Measurements from ENCODE around the gene PAPPA2.
"Not testable (repeated sequence)": the region's sequence is repeated elsewhere in the genome, so short reads cannot be mapped to it uniquely, and the experiment has no call there.

Gene PAPPA2, protein sequence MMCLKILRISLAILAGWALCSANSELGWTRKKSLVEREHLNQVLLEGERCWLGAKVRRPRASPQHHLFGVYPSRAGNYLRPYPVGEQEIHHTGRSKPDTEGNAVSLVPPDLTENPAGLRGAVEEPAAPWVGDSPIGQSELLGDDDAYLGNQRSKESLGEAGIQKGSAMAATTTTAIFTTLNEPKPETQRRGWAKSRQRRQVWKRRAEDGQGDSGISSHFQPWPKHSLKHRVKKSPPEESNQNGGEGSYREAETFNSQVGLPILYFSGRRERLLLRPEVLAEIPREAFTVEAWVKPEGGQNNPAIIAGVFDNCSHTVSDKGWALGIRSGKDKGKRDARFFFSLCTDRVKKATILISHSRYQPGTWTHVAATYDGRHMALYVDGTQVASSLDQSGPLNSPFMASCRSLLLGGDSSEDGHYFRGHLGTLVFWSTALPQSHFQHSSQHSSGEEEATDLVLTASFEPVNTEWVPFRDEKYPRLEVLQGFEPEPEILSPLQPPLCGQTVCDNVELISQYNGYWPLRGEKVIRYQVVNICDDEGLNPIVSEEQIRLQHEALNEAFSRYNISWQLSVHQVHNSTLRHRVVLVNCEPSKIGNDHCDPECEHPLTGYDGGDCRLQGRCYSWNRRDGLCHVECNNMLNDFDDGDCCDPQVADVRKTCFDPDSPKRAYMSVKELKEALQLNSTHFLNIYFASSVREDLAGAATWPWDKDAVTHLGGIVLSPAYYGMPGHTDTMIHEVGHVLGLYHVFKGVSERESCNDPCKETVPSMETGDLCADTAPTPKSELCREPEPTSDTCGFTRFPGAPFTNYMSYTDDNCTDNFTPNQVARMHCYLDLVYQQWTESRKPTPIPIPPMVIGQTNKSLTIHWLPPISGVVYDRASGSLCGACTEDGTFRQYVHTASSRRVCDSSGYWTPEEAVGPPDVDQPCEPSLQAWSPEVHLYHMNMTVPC (N-terminal part only)

DNA sequence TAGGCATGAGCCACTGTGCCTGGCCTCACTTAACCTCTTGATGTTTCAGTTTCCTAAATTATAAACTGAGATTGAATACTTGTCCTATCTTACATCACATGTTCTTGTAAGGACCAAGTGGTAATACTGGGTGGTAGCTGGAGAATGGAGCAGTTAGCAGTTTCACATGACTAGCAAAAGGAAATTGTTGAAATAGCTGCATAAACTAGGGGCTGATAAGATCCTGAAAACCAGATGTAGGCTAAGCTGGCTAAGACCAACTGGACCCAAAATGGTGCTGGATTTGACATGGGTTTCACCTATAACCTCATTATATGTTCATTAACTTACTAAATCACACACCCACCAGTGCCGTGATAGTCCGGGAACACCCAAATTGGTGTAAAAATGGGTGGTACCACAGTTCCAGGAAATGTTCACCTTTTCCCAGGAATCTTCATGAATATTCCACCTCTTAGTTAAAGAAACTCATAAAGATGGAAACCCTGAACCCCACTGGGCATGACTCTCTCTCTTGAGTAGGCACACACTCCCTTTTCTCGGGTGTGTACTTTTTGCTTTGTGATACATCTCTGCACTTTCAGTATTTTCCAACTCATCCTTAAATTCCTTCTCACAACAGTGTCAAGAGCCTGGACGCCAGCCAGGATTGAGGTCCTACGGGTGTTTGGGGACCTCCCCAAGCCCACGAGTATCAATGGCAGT, at the start of gene PAPPA2:
Gene PAPPA2, plus strand, starts transcription at position 502 of the 705 bp plus-strand sequence. CDS start 93,148 bp downstream, outside the sequence.
- DNase-seq (ENCODE audit: low read depth) = no peak

DNA sequence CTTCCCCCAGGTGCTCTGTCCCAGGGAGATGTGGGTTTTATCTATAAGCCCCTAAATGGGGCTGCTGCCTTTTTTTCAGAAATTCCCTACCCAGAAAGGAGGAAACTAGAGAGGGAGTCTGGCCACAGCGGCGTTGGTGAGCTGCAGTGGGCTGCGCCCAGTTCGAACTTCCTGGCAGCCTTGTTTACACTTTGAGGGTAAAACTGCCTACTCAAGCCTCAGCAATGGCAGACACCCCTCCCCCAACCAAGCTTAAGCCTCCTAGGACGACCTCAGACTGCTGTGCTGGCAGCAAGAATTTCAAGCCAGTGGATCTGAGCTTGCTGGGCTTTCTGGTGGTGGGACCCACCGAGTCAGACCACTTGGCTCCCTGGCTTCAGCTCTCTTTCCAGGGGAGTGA, 46.2 kb upstream of the PAPPA2 start:
- no peak for DNase-seq (ENCODE audit: low read depth)

- not testable (repeated sequence) for DNase-seq (ENCODE audit: low read depth)
Measured at GRCh38 chr1:176419608-176420007, 43.4 kb upstream of the PAPPA2 start.

DNA sequence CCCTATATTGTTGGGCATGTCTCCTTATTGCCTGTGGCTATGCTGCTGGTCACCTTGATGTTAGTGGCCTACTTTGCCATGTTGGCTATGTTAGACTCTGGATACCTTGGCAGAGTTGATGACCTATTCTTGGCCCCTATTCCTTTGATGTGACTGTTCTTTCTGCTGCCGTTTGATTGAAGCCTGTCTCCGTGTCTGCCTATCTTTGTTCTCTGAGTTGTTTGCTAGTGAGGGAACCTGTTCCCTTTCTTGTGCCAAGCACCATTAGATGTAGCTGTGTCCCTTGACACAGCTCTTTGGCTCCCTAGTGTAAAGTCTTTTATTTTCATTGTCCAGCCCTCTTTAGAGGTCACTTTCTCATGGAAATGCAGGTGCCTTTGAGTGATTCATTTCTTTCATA, 28.7 kb upstream of the PAPPA2 start:
- DNase-seq (ENCODE audit: low read depth) = no peak

- no peak for DNase-seq (ENCODE audit: low read depth)
Measured at GRCh38 chr1:176436251-176436650, 26.7 kb upstream of the PAPPA2 start.

- DNase-seq (ENCODE audit: low read depth) = no peak
Measured at GRCh38 chr1:176440176-176440575, 22.8 kb upstream of the PAPPA2 start.

- no peak for DNase-seq (ENCODE audit: low read depth)
Measured at GRCh38 chr1:176444286-176444685, 18.7 kb upstream of the PAPPA2 start.

DNA sequence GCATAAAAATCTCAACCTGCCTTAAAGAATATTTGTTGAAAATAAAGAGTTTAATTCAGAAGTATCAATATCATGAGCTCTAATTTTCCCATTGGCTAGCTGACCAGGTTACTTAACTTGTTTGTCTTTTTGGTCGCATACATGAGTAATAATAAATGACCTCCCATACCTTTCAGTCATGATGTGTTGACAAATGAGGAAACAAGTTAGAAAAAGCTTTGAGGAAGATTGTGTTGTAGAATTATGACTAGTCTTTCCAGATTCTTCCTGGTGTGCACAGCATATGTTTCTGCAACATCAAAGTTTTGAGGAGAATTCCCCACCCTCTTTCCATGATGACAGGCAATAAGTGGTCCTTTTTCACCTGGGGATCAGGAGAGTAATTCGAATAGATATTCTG, 17.6 kb upstream of the PAPPA2 start:
- no peak for DNase-seq (ENCODE audit: low read depth)

DNA sequence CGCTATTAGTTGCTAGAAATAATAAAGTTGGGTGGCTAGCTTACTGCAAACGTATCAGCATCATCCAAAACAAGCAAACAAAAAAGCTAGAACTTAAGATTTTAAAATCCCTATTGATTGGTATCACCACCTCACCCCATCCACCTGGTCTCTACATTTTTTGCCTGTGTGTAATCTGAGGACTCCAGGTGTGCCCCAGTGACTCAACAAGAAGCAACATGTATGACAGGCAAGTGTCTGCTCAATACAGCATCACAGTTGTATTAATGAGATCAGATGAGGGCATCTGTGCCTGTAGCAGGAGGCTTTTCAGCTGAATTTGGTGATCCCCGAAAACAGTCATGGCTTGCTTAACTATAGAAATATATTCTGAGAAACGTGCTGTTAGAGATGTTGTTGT, 14.6 kb upstream of the PAPPA2 start:
- no peak for DNase-seq (ENCODE audit: low read depth)

GRCh38 chr1:176450526-176450925, 12.4 kb upstream of the PAPPA2 start:
- DNase-seq (ENCODE audit: low read depth) = no peak

GRCh38 chr1:176451741-176452140, 11.2 kb upstream of the PAPPA2 start:
- not testable (repeated sequence) for DNase-seq (ENCODE audit: low read depth)

- no peak for DNase-seq (ENCODE audit: low read depth)
Measured at GRCh38 chr1:176456795-176457194, 6.2 kb upstream of the PAPPA2 start.

GRCh38 chr1:176460544-176461336, 2.2 kb upstream of the PAPPA2 start:
- no peak for DNase-seq (ENCODE audit: low read depth)

DNA sequence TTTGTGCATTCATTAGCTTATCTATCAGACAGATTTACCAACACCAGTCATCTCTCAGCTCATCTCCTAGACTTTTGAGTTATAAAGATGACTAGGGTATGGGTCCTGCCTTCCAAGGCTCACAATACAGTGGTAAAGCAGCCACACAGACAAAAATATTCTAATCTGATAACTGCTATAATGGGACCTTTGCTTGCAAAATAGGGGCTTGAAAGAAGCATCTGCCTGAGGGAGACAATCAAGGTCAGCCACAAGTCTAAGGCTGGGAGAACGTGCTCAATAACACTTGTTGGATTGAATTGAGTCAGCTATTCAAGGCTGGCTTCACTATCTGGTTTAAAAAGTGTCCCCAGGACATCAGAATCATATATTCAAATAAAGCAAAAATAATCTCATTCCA, 1.4 kb upstream of the PAPPA2 start:
- DNase-seq (ENCODE audit: low read depth) = no peak

- DNase-seq (ENCODE audit: low read depth) = no peak
Measured at GRCh38 chr1:176466514-176466913, 3.5 kb downstream of the PAPPA2 start.

DNA sequence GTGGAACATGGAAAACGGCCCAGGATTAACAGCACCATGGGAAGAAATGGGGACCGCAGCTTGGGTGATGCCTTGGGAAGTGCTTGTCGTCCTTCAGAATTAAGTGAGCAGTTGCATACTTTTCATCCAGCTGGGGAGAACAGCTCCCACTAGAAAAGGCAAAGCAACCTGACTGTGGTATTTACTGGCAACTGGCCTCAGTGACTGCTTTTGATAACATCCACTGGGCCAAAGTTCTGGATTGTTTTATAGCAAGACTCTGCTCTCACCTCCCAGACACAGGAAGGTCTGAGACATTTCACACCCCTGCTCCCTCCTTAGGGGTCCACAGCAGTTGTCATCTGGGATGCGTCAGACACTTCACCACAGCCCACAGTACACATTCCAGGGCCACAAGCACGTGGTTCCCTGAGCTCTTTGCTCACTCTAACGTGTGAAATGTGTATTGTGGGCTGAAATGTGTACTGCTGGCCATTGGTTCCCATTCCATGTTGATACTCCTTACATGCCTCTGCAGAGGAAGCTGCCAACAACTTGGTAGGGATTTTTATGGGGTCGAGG, 6.6 kb downstream of the PAPPA2 start:
- DNase-seq (ENCODE audit: low read depth) = no peak

DNA sequence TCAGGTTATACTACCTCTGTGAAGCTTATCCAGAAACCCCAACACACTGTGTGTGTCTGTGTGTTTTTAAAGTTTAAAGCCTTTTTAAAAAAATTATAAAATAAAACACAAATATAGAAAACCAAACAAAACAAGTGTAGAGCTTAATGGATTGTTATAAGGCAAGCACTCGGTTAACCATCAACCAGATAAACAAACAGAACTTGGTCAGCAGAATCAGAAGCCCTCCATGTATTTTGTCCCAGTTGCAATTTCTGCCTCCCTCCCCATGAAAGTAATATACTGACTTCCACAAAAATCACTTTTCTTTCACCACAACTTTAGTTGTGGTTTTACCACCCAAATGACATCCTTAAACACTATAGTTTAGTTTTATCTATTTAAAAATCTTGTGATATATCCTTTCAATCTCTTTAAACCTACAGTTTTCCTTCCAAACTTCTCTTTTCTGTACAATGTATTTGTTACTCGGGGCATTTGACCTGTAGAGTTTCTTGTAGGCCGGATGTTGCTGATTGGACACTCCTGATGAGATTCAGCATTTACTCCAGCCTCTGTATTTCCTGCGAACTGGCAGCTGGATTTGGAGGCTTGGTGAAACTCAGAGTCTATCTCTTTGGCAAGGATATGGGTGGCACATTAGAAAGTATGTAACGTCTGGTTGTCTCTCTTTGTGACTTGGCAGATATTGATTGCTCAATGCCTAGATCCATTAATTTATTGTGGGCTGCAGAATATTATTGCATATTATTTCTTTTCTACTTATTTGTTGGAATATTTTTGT, 8.6 kb downstream of the PAPPA2 start:
- DNase-seq (ENCODE audit: low read depth) = no peak

- no peak for DNase-seq (ENCODE audit: low read depth)
Measured at GRCh38 chr1:176479971-176480370, 17.0 kb downstream of the PAPPA2 start.

- DNase-seq (ENCODE audit: low read depth) = no peak
Measured at GRCh38 chr1:176480750-176481149, 17.8 kb downstream of the PAPPA2 start.

DNA sequence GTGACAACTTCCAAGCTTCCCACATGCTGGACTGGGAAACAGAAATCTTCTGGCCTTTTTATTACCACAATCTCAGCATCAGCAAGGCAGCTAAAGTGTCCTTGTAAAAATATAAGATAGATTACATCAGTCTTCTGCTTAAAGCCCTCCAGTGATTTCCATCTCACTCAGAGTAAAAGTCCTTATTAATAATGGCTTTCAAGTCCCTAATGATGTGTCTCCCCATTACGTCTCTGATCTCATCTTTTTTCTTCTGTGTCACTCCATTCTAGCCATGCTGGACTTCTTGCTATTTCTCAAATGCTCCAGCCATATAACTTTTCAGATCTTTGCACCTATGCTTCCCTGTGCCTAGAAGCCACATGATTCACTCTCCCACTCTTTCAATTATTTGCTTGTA, 22.1 kb downstream of the PAPPA2 start:
- DNase-seq (ENCODE audit: low read depth) = no peak

Measured in HS-27A (cell line).